Measurements from ENCODE around the gene CA10.

- no peak for TF ChIP-seq ZNF274 (IDR thresholded peaks at IDR 0.05; ENCODE audit: low read depth, low read length)
- TF ChIP-seq SUZ12 (IDR thresholded peaks at IDR 0.05; ENCODE audit: extremely low read depth, insufficient read depth, insufficient read length) = no peak
Observed at GRCh38 chr17:52147431-52147830, 11.1 kb downstream of the CA10 start.
